ENCODE data around the gene CCNK.

- TF ChIP-seq CTCF (IDR thresholded peaks at IDR 0.05 in 8 of 11, conservative IDR thresholded peaks at IDR 0.05 in 3 of 11) (no peak), POLR2AphosphoS5 (IDR thresholded peaks at IDR 0.05) (no peak)
Observed at GRCh38 chr14:99503848-99504453, 22.7 kb downstream of the CCNK start.

Measured in spleen (tissue), 7 donors.